B cell (primary cell): ENCODE results near the gene CCDC85B. TPM values are rescaled to one million over a fixed set of nuclear protein-coding genes. Genes with fewer than 3 reads are reported as not detected.
A peak's percentile ranks its signal among the peaks of the same experiment; 100 is the strongest.

Source experiments
- ATAC-seq: fragments of 200-7000 bp; cut with Tn5 transposase; one replicate; pipeline ENCODE4 v1.10.0; 2021; ENCODE audit warnings: low read depth, mild to moderate bottlenecking, moderate number of reproducible peaks, moderate library complexity
- CTCF ChIA-PET: fragments of 350-600 bp; sonication (Branson Sonifier 250); formaldehyde crosslinking; loops from one replicate; lab custom pipeline; 2021; ENCODE audit warnings: antibody characterized with exemption, inconsistent platforms; lab: Charles Lee
- POLR2A ChIA-PET: fragments of 350-600 bp; sonication (Branson Sonifier 250); formaldehyde crosslinking; loops from one replicate; lab custom pipeline; 2021; ENCODE audit warnings: antibody characterized with exemption; lab: Charles Lee
- DNase-seq: peaks from one replicate; pipeline ENCODE4 v3.0.0; 2013
- H2AFZ ChIP-seq: 2 replicates; pipeline ENCODE4 v1.6.1; 2012; ENCODE audit warnings: mild to moderate bottlenecking, low read depth, low read length; ENCODE audit not compliant: insufficient read depth, poor library complexity, severe bottlenecking
- H3K27ac ChIP-seq, 2 donors: 1 replicate in 1 of 2; 2 replicates in 1 of 2; pipeline ENCODE4 v1.5.1; 2012 to 2013; ENCODE audit warnings: low read length in 2 of 2, mild to moderate bottlenecking in 2 of 2, moderate library complexity in 1 of 2
- H3K27me3 ChIP-seq, 4 experiments: fragments of 200-600 bp in 1 of 4; sonication (generic) in 1 of 4; replicated peaks in 1 of 4; 1 replicate in 2 of 4; 2 replicates in 2 of 4; pipeline versions ENCODE4 v1.6.1 to v1.7.0; 2013 to 2016; ENCODE audit warnings: low read length in 3 of 4, mild to moderate bottlenecking in 2 of 4, mixed read lengths in 1 of 4, moderate library complexity in 1 of 4; ENCODE audit not compliant: insufficient read depth in 4 of 4, control insufficient read depth in 3 of 4; ENCODE audit errors: control extremely low read depth in 1 of 4
- H3K36me3 ChIP-seq, 2 experiments: replicated peaks in 1 of 2; 1 replicate in 1 of 2; 2 replicates in 1 of 2; pipeline versions ENCODE4 v1.6.1 to v1.7.1; 2013; ENCODE audit warnings: low read length in 1 of 2; ENCODE audit not compliant: insufficient read depth in 2 of 2, control insufficient read depth in 1 of 2; ENCODE audit errors: control extremely low read depth in 1 of 2, extremely low read depth in 1 of 2
- H3K4me1 ChIP-seq, 2 donors: fragments of 200-600 bp in 1 of 2; sonication (generic) in 1 of 2; 1 replicate in 1 of 2; 2 replicates in 1 of 2; pipeline versions ENCODE4 v1.5.1 to v1.6.1; 2013 to 2017; ENCODE audit warnings: low read length in 2 of 2; ENCODE audit not compliant: control insufficient read depth in 2 of 2, insufficient read depth in 2 of 2
- H3K4me2 ChIP-seq: replicated peaks from 2 replicates; pipeline ENCODE3; 2012; ENCODE audit warnings: mild to moderate bottlenecking, low read depth, low read length; ENCODE audit not compliant: poor library complexity, severe bottlenecking
- H3K4me3 ChIP-seq, 5 experiments: fragments of 200-600 bp in 1 of 5; sonication (generic) in 1 of 5; 1 replicate in 3 of 5; 2 replicates in 2 of 5; pipeline versions ENCODE4 v1.5.1 to v1.7.0; 2011 to 2016; ENCODE audit warnings: low read length in 4 of 5, mild to moderate bottlenecking in 4 of 5, low read depth in 2 of 5, control low read depth in 1 of 5, moderate library complexity in 1 of 5; ENCODE audit not compliant: insufficient read depth in 1 of 5; ENCODE audit errors: control extremely low read depth in 1 of 5, extremely low read depth in 1 of 5
- H3K79me2 ChIP-seq: fragments of 200-600 bp; sonication (generic); one replicate; pipeline ENCODE4 v1.6.0; 2016; ENCODE audit warnings: low read length; ENCODE audit not compliant: control insufficient read depth, insufficient read depth
- H3K9ac ChIP-seq: fragments of 200-600 bp; sonication (generic); 2 replicates; pipeline ENCODE4 v1.6.1; 2017; ENCODE audit warnings: mild to moderate bottlenecking, low read length, moderate library complexity
- H3K9me3 ChIP-seq, 3 donors: one replicate each; pipeline versions ENCODE4 v1.6.1 to v1.7.1; 2013; ENCODE audit warnings: low read length in 2 of 3; ENCODE audit not compliant: control insufficient read depth in 2 of 3, insufficient read depth in 1 of 3; ENCODE audit errors: control extremely low read depth in 1 of 3
- H4K20me1 ChIP-seq: 2 replicates; pipeline ENCODE4 v1.6.0; 2012; ENCODE audit warnings: mild to moderate bottlenecking, low read length; ENCODE audit not compliant: insufficient read depth, control insufficient read depth, poor library complexity, severe bottlenecking
- H3K27ac Mint-ChIP-seq: one replicate; pipeline ENCODE4 v1.8.0; 2021; ENCODE audit warnings: mixed read lengths
- H3K27me3 Mint-ChIP-seq: one replicate; pipeline ENCODE4 v1.8.0; 2021; ENCODE audit warnings: mixed read lengths
- H3K4me1 Mint-ChIP-seq: one replicate; pipeline ENCODE4 v1.8.0; 2021; ENCODE audit warnings: mixed read lengths
- H3K4me3 Mint-ChIP-seq: one replicate; pipeline ENCODE4 v1.8.0; 2021; ENCODE audit warnings: mixed read lengths
- H3K9me3 Mint-ChIP-seq: one replicate; pipeline ENCODE4 v1.8.0; 2022; ENCODE audit warnings: mixed read lengths; ENCODE audit not compliant: insufficient read depth
- EZH2 ChIP-seq: IDR thresholded peaks from 2 replicates; pipeline ENCODE4 v1.6.1; 2012; ENCODE audit warnings: borderline replicate concordance, low read depth, mild to moderate bottlenecking, moderate library complexity, low read length; ENCODE audit not compliant: insufficient read depth, poor library complexity, severe bottlenecking
- WGBS: methylation state at CpG from one replicate; pipeline ENCODE4 v1.1.5; 2013; ENCODE audit warnings: missing lambda C conversion rate; ENCODE audit not compliant: insufficient coverage; 5-methylcytosine and 5-hydroxymethylcytosine counted together
- intact Hi-C: fragments of 100-400 bp; cut with micrococcal nuclease; formaldehyde crosslinking; loops from one replicate; pipeline ENCODE4 v1.10.0; 2022
- polyA plus RNA-seq: library from polyadenylated mRNA; depleted of rRNA; stranded (reverse); fragments of >200 nt; gene quantifications from 2 replicates; pipeline ENCODE4 v1.2.3, GENCODE V29; 2012
- total RNA-seq, 2 donors: library from RNA; stranded (reverse); fragments of 120-200 nt in 1 of 2; gene quantifications; 1 replicate in 1 of 2; 2 replicates in 1 of 2; pipeline versions ENCODE4 v1.2.3 to v1.2.4, GENCODE V29; 2013 to 2022
- TF ChIP-seq, protein P1 (sequence below): fragments of 200-600 bp; IDR thresholded peaks from one replicate; pipeline ENCODE4 v1.8.0; 2022; ENCODE audit warnings: antibody characterized with exemption, mild to moderate bottlenecking

Gene CCDC85B
- total and polyA plus RNA-seq, 2 donors (not counting 1 experiment from before 2014, with no cell fraction given), result 18.2 to 39.5 TPM

GRCh38 chr11:65884716-65885092 lies 5.8 kb upstream of the CCDC85B start:
- WGBS, result 24% methylated on average over 9 of the region's 9 CpGs
- peaks cover 0 to 31% of the 10 kb centered on the region in 2 experiments for H3K36me3 ChIP-seq

GRCh38 chr11:65885231-65885630 lies 5.2 kb upstream of the CCDC85B start:
- Histone ChIP-seq H3K36me3 (peaks cover 0 to 31% of the 10 kb centered on the region in 2 experiments), H3K27ac (peak overlapping the region in 1 of 2 donors; percentile 42), H3K4me2 (peak overlapping the region; percentile 10), H3K9me3 (no peaks in the 10 kb centered on the region), H3K4me1 (peaks cover 30 to 46% of the 10 kb centered on the region in 2 donors), H2AFZ (no peak overlapping the region), H4K20me1 (peaks cover 5% of the 10 kb centered on the region), H3K9ac (no peak overlapping the region), H3K27me3 (no peaks in the 10 kb centered on the region), H3K4me3 (no peak overlapping the region), H3K79me2 (peaks cover 24% of the 10 kb centered on the region)
- no peak for TF ChIP-seq EZH2
- TF ChIP-seq, protein P1, sequence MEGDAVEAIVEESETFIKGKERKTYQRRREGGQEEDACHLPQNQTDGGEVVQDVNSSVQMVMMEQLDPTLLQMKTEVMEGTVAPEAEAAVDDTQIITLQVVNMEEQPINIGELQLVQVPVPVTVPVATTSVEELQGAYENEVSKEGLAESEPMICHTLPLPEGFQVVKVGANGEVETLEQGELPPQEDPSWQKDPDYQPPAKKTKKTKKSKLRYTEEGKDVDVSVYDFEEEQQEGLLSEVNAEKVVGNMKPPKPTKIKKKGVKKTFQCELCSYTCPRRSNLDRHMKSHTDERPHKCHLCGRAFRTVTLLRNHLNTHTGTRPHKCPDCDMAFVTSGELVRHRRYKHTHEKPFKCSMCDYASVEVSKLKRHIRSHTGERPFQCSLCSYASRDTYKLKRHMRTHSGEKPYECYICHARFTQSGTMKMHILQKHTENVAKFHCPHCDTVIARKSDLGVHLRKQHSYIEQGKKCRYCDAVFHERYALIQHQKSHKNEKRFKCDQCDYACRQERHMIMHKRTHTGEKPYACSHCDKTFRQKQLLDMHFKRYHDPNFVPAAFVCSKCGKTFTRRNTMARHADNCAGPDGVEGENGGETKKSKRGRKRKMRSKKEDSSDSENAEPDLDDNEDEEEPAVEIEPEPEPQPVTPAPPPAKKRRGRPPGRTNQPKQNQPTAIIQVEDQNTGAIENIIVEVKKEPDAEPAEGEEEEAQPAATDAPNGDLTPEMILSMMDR, result no peak
- no peak for ATAC-seq
- ChIA-PET POLR2A (interaction anchor here (0.5 to 3.3 kb wide), 4 partner anchors 12 to 174 kb away, joined by 4 to 13 read pairs (median 10); partner anchors contain the start of genes CFL1, KAT5 and MUS81), CTCF (interaction anchor here (0.5 to 15.5 kb wide), 43 partner anchors 10 to 324 kb away, joined by 3 to 244 read pairs (median 9); partner anchors contain the start of genes AP5B1, BANF1, C11orf68 and CFL1)
- intact Hi-C loops, result no loop called here
- Mint-ChIP-seq H3K27ac (peak overlapping the region; percentile 15), H3K4me3 (no peak overlapping the region), H3K27me3 (no peaks in the 10 kb centered on the region), H3K9me3 (no peaks in the 10 kb centered on the region), H3K4me1 (peaks cover 55% of the 10 kb centered on the region)
- DNase-seq, result no peak
- 99% methylated on average over 7 of the region's 7 CpGs for WGBS

More at GRCh38 chr11:65884716-65885092, 5.8 kb upstream of the CCDC85B start:
- intact Hi-C loops, result loop anchor here (1.0 kb wide), 4 partner anchors 24 to 178 kb away; partner anchors contain the start of gene MUS81
- no peak for TF ChIP-seq EZH2
- TF ChIP-seq, protein P1, result peak; percentile 99
- peaks cover 25 to 45% of the 10 kb centered on the region in 2 donors for H3K4me1 ChIP-seq
- ChIA-PET CTCF (interaction anchor here (0.5 to 15.5 kb wide), 45 partner anchors 11 to 323 kb away, joined by 3 to 244 read pairs (median 9); partner anchors contain the start of genes AP5B1, BANF1, C11orf68 and CFL1), POLR2A (interaction anchor here (0.5 to 3.3 kb wide), 7 partner anchors 11 to 255 kb away, joined by 3 to 13 read pairs (median 6); partner anchors contain the start of genes C11orf68, CFL1, KAT5 and MUS81)
- DNase-seq, result peak; percentile 89
- peak overlapping the region in 1 of 2 donors; percentile 42 for H3K27ac ChIP-seq
- peaks cover 24% of the 10 kb centered on the region for H3K79me2 ChIP-seq
- Mint-ChIP-seq H3K9me3 (no peaks in the 10 kb centered on the region), H3K4me1 (peaks cover 51% of the 10 kb centered on the region), H3K27ac (peak overlapping the region; percentile 83), H3K4me3 (peak overlapping the region; percentile 67), H3K27me3 (no peaks in the 10 kb centered on the region)
- H2AFZ ChIP-seq, result no peak overlapping the region
- H3K4me3 ChIP-seq, result no peak overlapping the region
- no peaks in the 10 kb centered on the region for H3K27me3 ChIP-seq
- H4K20me1 ChIP-seq, result peaks cover 5% of the 10 kb centered on the region
- H3K4me2 ChIP-seq, result peak overlapping the region; percentile 10
- ATAC-seq, result peak; percentile 48
- no peak overlapping the region for H3K9ac ChIP-seq
- no peaks in the 10 kb centered on the region for H3K9me3 ChIP-seq
